WERI-Rb-1 (cell line): ENCODE measurements around the gene GLUD2.

Experiments used
- DNase-seq: peaks from one replicate; pipeline ENCODE4 v3.0.0-alpha.2; 2020
- H3K27ac ChIP-seq: fragments of 250-450 bp; sonication (Bioruptor Pico); 2 replicates; pipeline ENCODE4 v1.5.1; 2020; ENCODE audit warnings: mild to moderate bottlenecking, moderate library complexity
- H3K27me3 ChIP-seq: fragments of 250-450 bp; sonication (Bioruptor Pico); 2 replicates; pipeline ENCODE4 v1.5.1; 2021; ENCODE audit warnings: mild to moderate bottlenecking, low read depth, moderate library complexity; ENCODE audit not compliant: insufficient read depth, severe bottlenecking
- H3K36me3 ChIP-seq: fragments of 250-450 bp; sonication (Bioruptor Pico); 2 replicates; pipeline ENCODE4 v1.5.1; 2020; ENCODE audit warnings: mild to moderate bottlenecking, moderate library complexity
- H3K4me3 ChIP-seq: 2 replicates; pipeline ENCODE4 v1.5.1; 2011; ENCODE audit warnings: low read depth, mild to moderate bottlenecking, control low read depth, low read length
- H3K9me3 ChIP-seq: fragments of 250-450 bp; sonication (Bioruptor Pico); 2 replicates; pipeline ENCODE4 v1.5.1; 2021; ENCODE audit warnings: mild to moderate bottlenecking, moderate library complexity; ENCODE audit not compliant: severe bottlenecking
- CTCF ChIP-seq: IDR thresholded peaks from 2 replicates; pipeline ENCODE4 v1.5.1; 2011; ENCODE audit warnings: low read depth, mild to moderate bottlenecking, control low read depth, inconsistent platforms, low read length

The GLUD2 gene

GRCh38 chrX:121084903-121085611 lies 37.6 kb downstream of the GLUD2 start:
- no peaks in the 10 kb centered on the region for H3K9me3 ChIP-seq
- H3K27ac ChIP-seq = no peak overlapping the region
- peaks cover 43% of the 10 kb centered on the region for H3K27me3 ChIP-seq
- no peaks in the 10 kb centered on the region for H3K36me3 ChIP-seq
- TF ChIP-seq CTCF = no peak
- no peak overlapping the region for H3K4me3 ChIP-seq
- DNase-seq = no peak

- H3K27me3 ChIP-seq = peaks cover 43% of the 10 kb centered on the region
- no peak for TF ChIP-seq CTCF
- no peaks in the 10 kb centered on the region for H3K9me3 ChIP-seq
- no peak for DNase-seq
- no peak overlapping the region for H3K4me3 ChIP-seq
- H3K27ac ChIP-seq = no peak overlapping the region
- no peaks in the 10 kb centered on the region for H3K36me3 ChIP-seq
Observed at GRCh38 chrX:121085612-121086010, 38.2 kb downstream of the GLUD2 start.

GRCh38 chrX:121093011-121093410 lies 45.6 kb downstream of the GLUD2 start:
- no peak overlapping the region for H3K4me3 ChIP-seq
- DNase-seq = no peak
- TF ChIP-seq CTCF = no peak
- H3K27ac ChIP-seq = no peak overlapping the region
- no peaks in the 10 kb centered on the region for H3K36me3 ChIP-seq
- no peaks in the 10 kb centered on the region for H3K9me3 ChIP-seq
- H3K27me3 ChIP-seq = peaks cover 44% of the 10 kb centered on the region
